WTC11 (cell line): ENCODE data around the gene PES1. TPM values are rescaled to one million over a fixed set of nuclear protein-coding genes. Genes with fewer than 3 reads are reported as not detected.
"Not testable (repeated sequence)": the region's sequence is repeated elsewhere in the genome, so short reads cannot be mapped to it uniquely, and the experiment has no call there.

ENCODE experiments used
- ATAC-seq: fragments of 200-7000 bp; cut with Tn5 transposase; 2 replicates; pipeline ENCODE4 v1.10.0; 2021; ENCODE audit warnings: mild to moderate bottlenecking, moderate library complexity
- CTCF ChIA-PET: fragments of 300-600 bp; sonication (Branson Sonifier 250); formaldehyde crosslinking; loops from one replicate; lab custom pipeline; 2021; ENCODE audit warnings: antibody characterized with exemption; lab: Charles Lee
- POLR2A ChIA-PET: fragments of 350-600 bp; sonication (Branson Sonifier 250); formaldehyde crosslinking; loops from one replicate; lab custom pipeline; 2021; ENCODE audit warnings: antibody characterized with exemption; lab: Charles Lee
- DNase-seq: peaks from one replicate; pipeline ENCODE4 v3.0.0; 2021; ENCODE audit warnings: low spot score
- H3K27ac Mint-ChIP-seq: 2 replicates; pipeline ENCODE4 v1.8.0; 2021; ENCODE audit warnings: mixed read lengths
- H3K27me3 Mint-ChIP-seq: 2 replicates; pipeline ENCODE4 v1.8.0; 2021; ENCODE audit warnings: low read depth, mild to moderate bottlenecking, moderate library complexity, mixed read lengths
- H3K36me3 Mint-ChIP-seq: 2 replicates; pipeline ENCODE4 v1.8.0; 2021; ENCODE audit warnings: mixed read lengths
- H3K4me1 Mint-ChIP-seq: 2 replicates; pipeline ENCODE4 v1.8.0; 2022; ENCODE audit warnings: mixed read lengths
- H3K4me3 Mint-ChIP-seq: 2 replicates; pipeline ENCODE4 v1.8.0; 2021; ENCODE audit warnings: mild to moderate bottlenecking, moderate library complexity, mixed read lengths
- H3K9me3 Mint-ChIP-seq: 2 replicates; pipeline ENCODE4 v1.8.0; 2021; ENCODE audit warnings: mixed read lengths
- CBFB ChIP-seq: sonication (generic); formaldehyde crosslinking; IDR thresholded peaks from 2 replicates; pipeline ENCODE4 v1.8.1; 2022; ENCODE audit warnings: mild to moderate bottlenecking, low read depth, missing genetic modification reagents
- CREM ChIP-seq: sonication (generic); formaldehyde crosslinking; IDR thresholded peaks from 2 replicates; pipeline ENCODE4 v1.8.1; 2022; ENCODE audit warnings: mild to moderate bottlenecking, missing genetic modification reagents, moderate library complexity
- E2F1 ChIP-seq: sonication (generic); formaldehyde crosslinking; IDR thresholded peaks from 2 replicates; pipeline ENCODE4 v1.8.0; 2022; ENCODE audit warnings: mild to moderate bottlenecking, missing genetic modification reagents
- FOXK1 ChIP-seq: sonication (generic); formaldehyde crosslinking; IDR thresholded peaks from 2 replicates; pipeline ENCODE4 v1.8.0; 2022; ENCODE audit warnings: mild to moderate bottlenecking, moderate library complexity, missing genetic modification reagents
- GABPB1 ChIP-seq: sonication (generic); formaldehyde crosslinking; IDR thresholded peaks from 2 replicates; pipeline ENCODE4 v1.8.1; 2023; ENCODE audit warnings: mild to moderate bottlenecking, missing genetic modification reagents
- HMGA2 ChIP-seq: fragments of 250-450 bp; sonication (Bioruptor Pico); IDR thresholded peaks from 2 replicates; pipeline ENCODE4 v1.4.0; 2021; ENCODE audit warnings: mild to moderate bottlenecking, moderate library complexity
- KAT7 ChIP-seq: sonication (generic); formaldehyde crosslinking; IDR thresholded peaks from 2 replicates; pipeline ENCODE4 v1.8.1; 2023; ENCODE audit warnings: missing genetic modification reagents, mild to moderate bottlenecking, borderline replicate concordance
- NFE2L1 ChIP-seq: sonication (generic); formaldehyde crosslinking; IDR thresholded peaks from 2 replicates; pipeline ENCODE4 v1.8.1; 2023; ENCODE audit warnings: missing genetic modification reagents
- NFYB ChIP-seq: sonication (generic); formaldehyde crosslinking; conservative IDR thresholded peaks from 2 replicates; pipeline ENCODE4 v1.8.0; 2022; ENCODE audit warnings: low read depth, missing genetic modification reagents
- PRRX2 ChIP-seq: fragments of 250-450 bp; sonication (Bioruptor Pico); IDR thresholded peaks from 2 replicates; pipeline ENCODE4 v1.8.0; 2021; ENCODE audit warnings: mild to moderate bottlenecking
- RORB ChIP-seq: fragments of 250-450 bp; sonication (Bioruptor Pico); IDR thresholded peaks from 2 replicates; pipeline ENCODE4 v1.9.0; 2021; ENCODE audit warnings: mild to moderate bottlenecking
- SMAD4 ChIP-seq: sonication (generic); formaldehyde crosslinking; IDR thresholded peaks from 2 replicates; pipeline ENCODE4 v1.8.0; 2022; ENCODE audit warnings: mild to moderate bottlenecking, missing genetic modification reagents
- SOX15 ChIP-seq: fragments of 250-450 bp; sonication (Bioruptor Pico); IDR thresholded peaks from 2 replicates; pipeline ENCODE4 v1.9.0; 2021; ENCODE audit warnings: mild to moderate bottlenecking
- TCF7 ChIP-seq: sonication (generic); formaldehyde crosslinking; IDR thresholded peaks from 2 replicates; pipeline ENCODE4 v1.8.0; 2022; ENCODE audit warnings: mild to moderate bottlenecking, low read depth, missing genetic modification reagents, moderate library complexity
- USF1 ChIP-seq: sonication (generic); formaldehyde crosslinking; IDR thresholded peaks from 2 replicates; pipeline ENCODE4 v1.8.0; 2022; ENCODE audit warnings: mild to moderate bottlenecking, missing genetic modification reagents
- ZBTB21 ChIP-seq: sonication (generic); formaldehyde crosslinking; IDR thresholded peaks from 2 replicates; pipeline ENCODE4 v1.8.1; 2023; ENCODE audit warnings: mild to moderate bottlenecking, missing genetic modification reagents, borderline replicate concordance
- ZNF121 ChIP-seq: sonication (generic); formaldehyde crosslinking; IDR thresholded peaks from 2 replicates; pipeline ENCODE4 v1.8.0; 2023; ENCODE audit warnings: missing genetic modification reagents
- ZNF263 ChIP-seq: sonication (generic); formaldehyde crosslinking; IDR thresholded peaks from 2 replicates; pipeline ENCODE4 v1.8.1; 2022; ENCODE audit warnings: low read depth, mild to moderate bottlenecking, moderate library complexity, missing genetic modification reagents
- ZSCAN18 ChIP-seq: fragments of 250-450 bp; sonication (Bioruptor Pico); IDR thresholded peaks from 2 replicates; pipeline ENCODE4 v2.1.2; 2022; ENCODE audit warnings: mild to moderate bottlenecking, moderate library complexity
- total RNA-seq: library from RNA; stranded (reverse); gene quantifications from 3 replicates; pipeline ENCODE4 v1.2.3, GENCODE V29; 2021
- TF ChIP-seq, protein P1 (sequence below): sonication (generic); formaldehyde crosslinking; IDR thresholded peaks from 2 replicates; pipeline ENCODE4 v1.8.0; 2023; ENCODE audit warnings: missing genetic modification reagents, mild to moderate bottlenecking, borderline replicate concordance
- TF ChIP-seq, protein P2 (sequence below): sonication (generic); formaldehyde crosslinking; IDR thresholded peaks from 2 replicates; pipeline ENCODE4 v1.8.0; 2022; ENCODE audit warnings: mild to moderate bottlenecking, missing genetic modification reagents
- TF ChIP-seq, protein P3 (sequence below): fragments of 200-600 bp; IDR thresholded peaks from 2 replicates; pipeline ENCODE4 v1.8.0; 2022; ENCODE audit warnings: antibody characterized with exemption
- TF ChIP-seq, protein P4 (sequence below): sonication (generic); formaldehyde crosslinking; conservative IDR thresholded peaks from 2 replicates; pipeline ENCODE4 v1.8.1; 2022; ENCODE audit warnings: mild to moderate bottlenecking, missing genetic modification reagents
- TF ChIP-seq, protein P5 (sequence below): sonication (generic); formaldehyde crosslinking; IDR thresholded peaks from 2 replicates; pipeline ENCODE4 v1.8.1; 2023; ENCODE audit warnings: mild to moderate bottlenecking, missing genetic modification reagents, moderate library complexity

PES1 gene
- total RNA-seq, 1 experiment from 2014 or later: 128 TPM

DNA sequence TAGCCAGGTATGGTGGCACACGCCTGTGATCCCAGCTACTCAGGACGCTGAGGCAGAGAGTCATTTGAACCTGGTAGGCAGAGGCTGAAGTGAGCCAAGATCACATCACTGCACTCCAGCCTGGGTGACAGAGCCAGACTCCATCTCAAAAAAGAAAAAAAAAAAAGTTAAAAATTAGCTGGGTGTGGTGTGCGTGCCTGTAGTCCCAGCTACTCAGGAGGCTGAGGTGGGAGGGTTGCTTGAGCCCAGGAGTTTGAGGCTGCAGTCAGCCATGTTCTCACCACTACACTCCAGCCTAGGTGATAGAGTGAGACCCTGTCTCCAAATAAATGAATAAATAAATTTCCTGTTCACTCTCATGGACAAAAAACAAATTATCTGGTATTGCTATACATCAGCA lies 50.2 kb downstream of the PES1 start:
- H3K4me3 Mint-ChIP-seq: peak overlapping the region; percentile 72
- H3K4me1 Mint-ChIP-seq: peaks cover 17% of the 10 kb centered on the region
- ChIA-PET POLR2A (interaction anchor here (0.6 kb wide), 1 partner anchor 258 kb away, joined by 3 read pairs; no protein-coding TSS in a partner anchor), CTCF (interaction anchor here (0.6 to 2.3 kb wide), 12 partner anchors 11 to 1692 kb away, joined by 3 to 9 read pairs (median 5); partner anchors contain the start of genes GAL3ST1 and RNF215)
- not testable (repeated sequence) for ATAC-seq, DNase-seq, H3K36me3 Mint-ChIP-seq, H3K27ac Mint-ChIP-seq, H3K9me3 Mint-ChIP-seq
- peaks cover 24% of the 10 kb centered on the region for H3K27me3 Mint-ChIP-seq

DNA sequence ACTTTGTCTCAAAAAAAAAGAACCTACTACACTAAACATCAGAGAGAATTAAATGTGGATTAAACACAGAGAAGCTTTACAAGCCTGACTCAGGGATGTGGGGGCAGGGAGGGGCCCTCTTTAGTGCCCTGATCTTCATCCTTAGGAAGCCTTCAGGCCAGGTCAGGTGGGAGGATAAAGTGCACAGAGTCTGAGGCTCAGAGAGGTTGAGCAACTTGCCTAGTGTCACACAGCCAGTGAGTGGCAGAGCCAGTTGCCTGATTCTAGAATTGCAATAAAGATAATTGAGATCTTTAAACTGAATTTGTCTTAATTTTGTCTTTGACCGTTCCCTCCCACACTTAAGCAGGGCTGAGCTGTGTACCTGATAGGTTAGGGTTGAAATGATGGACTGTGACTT lies 52.3 kb downstream of the PES1 start:
- ChIA-PET POLR2A (interaction anchor here (0.8 kb wide), 1 partner anchor 815 kb away, joined by 4 read pairs; no protein-coding TSS in a partner anchor), CTCF (no interaction called here)
- peaks cover 17% of the 10 kb centered on the region for H3K4me1 Mint-ChIP-seq

DNA sequence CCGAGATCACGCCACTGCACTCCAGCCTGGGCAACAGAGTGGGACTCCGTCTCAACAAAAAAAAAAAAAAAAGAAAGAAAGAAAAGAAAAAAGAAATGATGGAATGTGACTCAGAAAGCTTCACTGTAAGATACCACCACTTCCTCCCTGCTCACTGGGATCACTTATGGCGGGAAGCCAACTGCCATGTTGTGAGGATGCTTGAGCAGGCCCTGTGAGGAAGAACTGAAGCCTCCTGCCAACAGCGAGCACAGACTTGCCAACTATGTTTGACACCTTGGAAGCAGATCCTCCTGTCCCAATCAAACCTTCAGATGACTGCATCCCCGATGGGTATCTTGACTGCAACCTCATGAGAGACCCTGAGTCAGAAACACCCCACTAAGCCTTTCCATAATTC lies 53.4 kb downstream of the PES1 start:
- peaks cover 17% of the 10 kb centered on the region for H3K4me1 Mint-ChIP-seq
- no peaks in the 10 kb centered on the region for H3K9me3 Mint-ChIP-seq
- ChIA-PET POLR2A (no interaction called here), CTCF (interaction anchor here (1.0 to 1.9 kb wide), 2 partner anchors 17 to 19 kb away, joined by 3 to 6 read pairs; no protein-coding TSS in a partner anchor)
- ATAC-seq (no peak), DNase-seq (no peak)
- no peak overlapping the region for H3K27ac Mint-ChIP-seq
- H3K27me3 Mint-ChIP-seq: peaks cover 8% of the 10 kb centered on the region
- TF ChIP-seq NFE2L1 (no peak), ZBTB21 (CRISPR knock-in tag) (no peak), GABPB1 (CRISPR knock-in tag) (no peak), E2F1 (CRISPR knock-in tag) (no peak), RORB (CRISPR knock-in tag) (no peak), CBFB (CRISPR knock-in tag) (no peak), SOX15 (no peak)
- TF ChIP-seq, protein P1, sequence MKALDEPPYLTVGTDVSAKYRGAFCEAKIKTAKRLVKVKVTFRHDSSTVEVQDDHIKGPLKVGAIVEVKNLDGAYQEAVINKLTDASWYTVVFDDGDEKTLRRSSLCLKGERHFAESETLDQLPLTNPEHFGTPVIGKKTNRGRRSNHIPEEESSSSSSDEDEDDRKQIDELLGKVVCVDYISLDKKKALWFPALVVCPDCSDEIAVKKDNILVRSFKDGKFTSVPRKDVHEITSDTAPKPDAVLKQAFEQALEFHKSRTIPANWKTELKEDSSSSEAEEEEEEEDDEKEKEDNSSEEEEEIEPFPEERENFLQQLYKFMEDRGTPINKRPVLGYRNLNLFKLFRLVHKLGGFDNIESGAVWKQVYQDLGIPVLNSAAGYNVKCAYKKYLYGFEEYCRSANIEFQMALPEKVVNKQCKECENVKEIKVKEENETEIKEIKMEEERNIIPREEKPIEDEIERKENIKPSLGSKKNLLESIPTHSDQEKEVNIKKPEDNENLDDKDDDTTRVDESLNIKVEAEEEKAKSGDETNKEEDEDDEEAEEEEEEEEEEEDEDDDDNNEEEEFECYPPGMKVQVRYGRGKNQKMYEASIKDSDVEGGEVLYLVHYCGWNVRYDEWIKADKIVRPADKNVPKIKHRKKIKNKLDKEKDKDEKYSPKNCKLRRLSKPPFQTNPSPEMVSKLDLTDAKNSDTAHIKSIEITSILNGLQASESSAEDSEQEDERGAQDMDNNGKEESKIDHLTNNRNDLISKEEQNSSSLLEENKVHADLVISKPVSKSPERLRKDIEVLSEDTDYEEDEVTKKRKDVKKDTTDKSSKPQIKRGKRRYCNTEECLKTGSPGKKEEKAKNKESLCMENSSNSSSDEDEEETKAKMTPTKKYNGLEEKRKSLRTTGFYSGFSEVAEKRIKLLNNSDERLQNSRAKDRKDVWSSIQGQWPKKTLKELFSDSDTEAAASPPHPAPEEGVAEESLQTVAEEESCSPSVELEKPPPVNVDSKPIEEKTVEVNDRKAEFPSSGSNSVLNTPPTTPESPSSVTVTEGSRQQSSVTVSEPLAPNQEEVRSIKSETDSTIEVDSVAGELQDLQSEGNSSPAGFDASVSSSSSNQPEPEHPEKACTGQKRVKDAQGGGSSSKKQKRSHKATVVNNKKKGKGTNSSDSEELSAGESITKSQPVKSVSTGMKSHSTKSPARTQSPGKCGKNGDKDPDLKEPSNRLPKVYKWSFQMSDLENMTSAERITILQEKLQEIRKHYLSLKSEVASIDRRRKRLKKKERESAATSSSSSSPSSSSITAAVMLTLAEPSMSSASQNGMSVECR (CRISPR knock-in tag): no peak
- H3K4me3 Mint-ChIP-seq: no peak overlapping the region
- H3K36me3 Mint-ChIP-seq: no peaks in the 10 kb centered on the region

More for the DNA sequence above, 52.3 kb downstream of the PES1 start:
- no peaks in the 10 kb centered on the region for H3K9me3 Mint-ChIP-seq
- ATAC-seq (no peak), DNase-seq (no peak)
- H3K4me3 Mint-ChIP-seq: no peak overlapping the region
- peaks cover 18% of the 10 kb centered on the region for H3K27me3 Mint-ChIP-seq
- no peak overlapping the region for H3K27ac Mint-ChIP-seq
- TF ChIP-seq ZNF263 (CRISPR knock-in tag) (no peak), SMAD4 (CRISPR knock-in tag) (no peak), RORB (CRISPR knock-in tag) (no peak), CREM (CRISPR knock-in tag) (no peak), HMGA2 (no peak), PRRX2 (CRISPR knock-in tag) (no peak), USF1 (CRISPR knock-in tag) (no peak), ZNF121 (CRISPR knock-in tag) (no peak), NFYB (no peak), FOXK1 (CRISPR knock-in tag) (no peak), ZSCAN18 (no peak), TCF7 (CRISPR knock-in tag) (no peak), KAT7 (CRISPR knock-in tag) (no peak), ZBTB21 (CRISPR knock-in tag) (no peak)
- TF ChIP-seq, protein P2, sequence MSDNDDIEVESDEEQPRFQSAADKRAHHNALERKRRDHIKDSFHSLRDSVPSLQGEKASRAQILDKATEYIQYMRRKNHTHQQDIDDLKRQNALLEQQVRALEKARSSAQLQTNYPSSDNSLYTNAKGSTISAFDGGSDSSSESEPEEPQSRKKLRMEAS (CRISPR knock-in tag): no peak
- TF ChIP-seq, protein P3, sequence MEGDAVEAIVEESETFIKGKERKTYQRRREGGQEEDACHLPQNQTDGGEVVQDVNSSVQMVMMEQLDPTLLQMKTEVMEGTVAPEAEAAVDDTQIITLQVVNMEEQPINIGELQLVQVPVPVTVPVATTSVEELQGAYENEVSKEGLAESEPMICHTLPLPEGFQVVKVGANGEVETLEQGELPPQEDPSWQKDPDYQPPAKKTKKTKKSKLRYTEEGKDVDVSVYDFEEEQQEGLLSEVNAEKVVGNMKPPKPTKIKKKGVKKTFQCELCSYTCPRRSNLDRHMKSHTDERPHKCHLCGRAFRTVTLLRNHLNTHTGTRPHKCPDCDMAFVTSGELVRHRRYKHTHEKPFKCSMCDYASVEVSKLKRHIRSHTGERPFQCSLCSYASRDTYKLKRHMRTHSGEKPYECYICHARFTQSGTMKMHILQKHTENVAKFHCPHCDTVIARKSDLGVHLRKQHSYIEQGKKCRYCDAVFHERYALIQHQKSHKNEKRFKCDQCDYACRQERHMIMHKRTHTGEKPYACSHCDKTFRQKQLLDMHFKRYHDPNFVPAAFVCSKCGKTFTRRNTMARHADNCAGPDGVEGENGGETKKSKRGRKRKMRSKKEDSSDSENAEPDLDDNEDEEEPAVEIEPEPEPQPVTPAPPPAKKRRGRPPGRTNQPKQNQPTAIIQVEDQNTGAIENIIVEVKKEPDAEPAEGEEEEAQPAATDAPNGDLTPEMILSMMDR: no peak
- TF ChIP-seq, protein P4, sequence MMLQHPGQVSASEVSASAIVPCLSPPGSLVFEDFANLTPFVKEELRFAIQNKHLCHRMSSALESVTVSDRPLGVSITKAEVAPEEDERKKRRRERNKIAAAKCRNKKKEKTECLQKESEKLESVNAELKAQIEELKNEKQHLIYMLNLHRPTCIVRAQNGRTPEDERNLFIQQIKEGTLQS (CRISPR knock-in tag): no peak
- TF ChIP-seq, protein P5, sequence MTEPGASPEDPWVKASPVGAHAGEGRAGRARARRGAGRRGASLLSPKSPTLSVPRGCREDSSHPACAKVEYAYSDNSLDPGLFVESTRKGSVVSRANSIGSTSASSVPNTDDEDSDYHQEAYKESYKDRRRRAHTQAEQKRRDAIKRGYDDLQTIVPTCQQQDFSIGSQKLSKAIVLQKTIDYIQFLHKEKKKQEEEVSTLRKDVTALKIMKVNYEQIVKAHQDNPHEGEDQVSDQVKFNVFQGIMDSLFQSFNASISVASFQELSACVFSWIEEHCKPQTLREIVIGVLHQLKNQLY: no peak
- H3K36me3 Mint-ChIP-seq: no peaks in the 10 kb centered on the region
